HK-2 (cell line): ENCODE data around the gene SLC25A14.

Source experiments
- DNase-seq: peaks from one replicate; pipeline ENCODE4 v3.0.0-alpha.2; 2018; ENCODE audit not compliant: unreplicated experiment

The SLC25A14 gene

DNA sequence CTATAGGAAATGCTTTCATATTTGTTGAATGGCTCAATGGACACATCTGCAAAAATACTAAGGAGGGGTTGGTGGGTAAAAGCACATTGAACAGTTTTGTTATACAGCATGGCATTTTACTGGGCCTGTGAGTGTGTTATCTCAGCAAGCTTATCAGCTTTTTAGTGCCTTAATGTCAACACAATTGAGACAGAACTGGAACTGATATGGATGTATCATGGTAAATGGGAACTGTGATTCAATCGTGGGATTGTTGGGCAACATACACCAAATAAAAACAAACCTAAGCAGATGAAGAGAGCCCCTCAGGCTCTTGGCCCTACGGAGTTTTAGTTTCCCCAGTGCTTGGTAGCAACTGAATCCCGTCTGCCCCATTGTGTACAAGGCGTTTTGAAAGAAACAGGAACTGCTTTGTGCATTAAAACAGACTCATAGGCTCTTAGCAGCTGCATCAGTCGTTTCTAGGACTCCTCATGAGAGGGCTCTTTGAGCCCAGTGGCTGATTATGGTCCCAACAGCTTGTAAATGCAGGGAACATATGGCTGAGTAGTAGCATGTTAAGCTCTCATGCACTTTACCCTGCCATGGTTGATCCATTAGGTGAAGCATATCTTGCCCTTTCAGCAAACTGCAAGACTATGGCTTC, 38.4 kb downstream of the SLC25A14 start:
- DNase-seq, result no peak

GRCh38 chrX:130385520-130385919, 45.8 kb downstream of the SLC25A14 start, which contains the start of gene GPR119:
Gene GPR119, minus strand, starts transcription at chrX:130385674. Its CDS starts 227 bp downstream, at chrX:130385447.
- no peak for DNase-seq

DNA sequence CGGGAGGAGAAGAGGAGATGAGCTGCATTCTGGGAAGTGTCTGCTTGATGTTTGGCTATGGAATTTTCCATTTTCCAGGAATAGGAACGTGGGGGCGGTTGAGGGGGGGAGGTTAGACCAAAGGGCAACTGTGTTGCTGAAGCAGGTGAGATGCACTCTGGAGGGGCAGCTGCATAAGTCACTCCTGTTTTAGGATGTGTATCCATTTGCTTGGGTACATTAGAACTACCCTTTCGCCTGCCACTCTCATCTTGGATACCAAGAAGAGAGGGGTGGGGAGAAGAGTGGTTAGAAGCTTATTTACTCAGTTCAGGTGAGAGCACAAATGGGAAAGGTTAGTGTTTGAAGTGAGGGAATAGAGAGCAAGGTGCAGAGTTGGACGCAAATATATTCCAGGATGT, 46.7 kb downstream of the SLC25A14 start:
- DNase-seq, result no peak

- peak; percentile 36 for DNase-seq
Measured at GRCh38 chrX:130393451-130394074, 53.8 kb downstream of the SLC25A14 start.

DNA sequence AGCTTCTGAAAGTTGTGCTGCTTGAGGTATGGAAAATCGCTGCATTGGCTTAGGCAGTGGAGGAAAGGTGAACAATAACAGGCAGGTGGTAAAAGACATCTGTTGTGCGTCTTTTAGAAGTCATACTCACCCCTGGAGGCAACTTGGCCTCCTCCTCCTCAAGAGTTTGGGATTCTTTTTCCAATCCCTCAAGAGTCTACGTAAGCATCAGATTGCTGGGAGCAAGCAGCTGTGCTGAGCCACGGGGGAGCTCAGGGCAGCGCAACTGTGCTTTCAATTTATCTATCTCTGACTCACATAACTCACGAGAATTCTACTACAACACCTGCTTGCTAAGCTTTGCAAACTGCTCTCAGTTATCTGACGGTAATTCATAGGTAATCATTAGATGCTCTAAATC, 55.6 kb downstream of the SLC25A14 start:
- DNase-seq, result no peak

GRCh38 chrX:130401415-130402207, 61.9 kb downstream of the SLC25A14 start, which contains the start of gene RBMX2:
Gene RBMX2, plus strand, starts transcription at chrX:130401987. Its CDS starts 46 bp downstream, at chrX:130402033.
- peak; percentile 78 for DNase-seq

DNA sequence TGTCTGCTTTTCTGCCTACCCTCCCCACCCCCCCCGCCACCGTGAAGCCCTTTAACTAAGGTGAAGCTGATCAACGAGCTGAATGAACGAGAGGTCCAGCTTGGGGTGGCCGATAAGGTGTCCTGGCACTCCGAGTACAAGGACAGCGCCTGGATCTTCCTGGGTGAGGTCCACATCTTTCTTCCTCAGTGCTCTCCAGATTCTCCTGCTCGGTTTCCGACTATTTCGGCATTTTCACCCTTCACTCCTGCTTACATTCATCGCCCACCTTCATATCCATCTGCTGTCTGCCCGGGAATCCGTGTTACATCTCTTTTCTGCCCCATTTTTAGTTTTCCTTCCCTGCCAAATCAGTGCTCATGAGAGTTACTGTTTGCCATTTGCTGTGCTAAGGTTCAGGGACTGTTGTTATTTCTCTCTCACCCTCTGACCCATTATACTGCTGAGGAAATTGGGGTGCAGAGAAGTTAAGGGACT, 62.5 kb downstream of the SLC25A14 start:
- DNase-seq, result no peak

- DNase-seq, result no peak
Measured at GRCh38 chrX:130413415-130413814, 73.7 kb downstream of the SLC25A14 start.

GRCh38 chrX:130414800-130415199, 75.1 kb downstream of the SLC25A14 start:
- DNase-seq, result no peak

DNA sequence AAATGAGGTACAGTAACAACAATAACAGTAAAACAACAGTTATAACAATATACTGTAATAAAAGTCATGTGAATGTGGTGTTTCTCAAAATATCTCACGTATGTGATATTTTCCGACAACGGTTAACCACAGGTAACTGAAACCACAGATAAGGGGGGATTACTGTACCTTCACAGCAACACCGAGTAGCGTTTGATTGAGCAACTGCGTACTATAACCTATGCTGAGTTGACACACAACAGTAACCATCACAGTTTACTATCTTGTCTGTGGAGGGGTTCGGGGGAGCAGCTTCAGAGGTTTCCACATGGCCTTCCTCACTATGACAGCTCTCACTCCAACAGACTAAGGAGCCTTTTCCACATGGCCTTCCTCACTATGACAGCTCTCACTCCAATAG, 75.5 kb downstream of the SLC25A14 start:
- no peak for DNase-seq

DNA sequence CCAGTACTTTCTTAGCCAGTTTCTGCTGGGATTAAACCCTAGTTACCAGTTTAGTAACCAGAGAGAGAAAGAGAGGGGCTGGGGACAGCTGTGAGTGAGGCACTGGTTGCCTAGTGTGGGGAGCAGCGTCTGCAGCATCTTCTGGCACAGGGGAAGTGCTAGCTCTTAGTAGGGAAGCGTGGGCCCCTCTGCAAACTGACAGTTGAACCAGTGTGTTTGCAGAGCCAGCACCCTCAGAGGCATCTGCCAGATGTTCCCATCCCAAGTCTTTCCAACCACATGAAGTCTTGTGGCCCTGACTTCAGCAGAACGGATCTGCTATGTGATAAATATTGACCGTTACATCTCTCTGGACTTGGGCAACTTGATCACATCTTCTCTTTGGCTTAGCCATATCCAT, 77.1 kb downstream of the SLC25A14 start:
- DNase-seq, result no peak

- DNase-seq, result no peak
Measured at GRCh38 chrX:130418066-130418465, 78.3 kb downstream of the SLC25A14 start.

GRCh38 chrX:130418740-130419139, 79.0 kb downstream of the SLC25A14 start:
- no peak for DNase-seq

GRCh38 chrX:130419263-130419662, 79.5 kb downstream of the SLC25A14 start:
- DNase-seq, result no peak
